NCI-H510A (cell line): Measurements from ENCODE around the gene AP5B1.

Experiments used
- DNase-seq: peaks from one replicate; lab custom pipeline; 2025; lab: John Stamatoyannopoulos, UW

AP5B1 gene

GRCh38 chr11:65798882-65799281 is 18.1 kb upstream of the AP5B1 start:
- DNase-seq, result no peak

- DNase-seq, result no peak
Measured at GRCh38 chr11:65797711-65798110, 16.9 kb upstream of the AP5B1 start.

DNA sequence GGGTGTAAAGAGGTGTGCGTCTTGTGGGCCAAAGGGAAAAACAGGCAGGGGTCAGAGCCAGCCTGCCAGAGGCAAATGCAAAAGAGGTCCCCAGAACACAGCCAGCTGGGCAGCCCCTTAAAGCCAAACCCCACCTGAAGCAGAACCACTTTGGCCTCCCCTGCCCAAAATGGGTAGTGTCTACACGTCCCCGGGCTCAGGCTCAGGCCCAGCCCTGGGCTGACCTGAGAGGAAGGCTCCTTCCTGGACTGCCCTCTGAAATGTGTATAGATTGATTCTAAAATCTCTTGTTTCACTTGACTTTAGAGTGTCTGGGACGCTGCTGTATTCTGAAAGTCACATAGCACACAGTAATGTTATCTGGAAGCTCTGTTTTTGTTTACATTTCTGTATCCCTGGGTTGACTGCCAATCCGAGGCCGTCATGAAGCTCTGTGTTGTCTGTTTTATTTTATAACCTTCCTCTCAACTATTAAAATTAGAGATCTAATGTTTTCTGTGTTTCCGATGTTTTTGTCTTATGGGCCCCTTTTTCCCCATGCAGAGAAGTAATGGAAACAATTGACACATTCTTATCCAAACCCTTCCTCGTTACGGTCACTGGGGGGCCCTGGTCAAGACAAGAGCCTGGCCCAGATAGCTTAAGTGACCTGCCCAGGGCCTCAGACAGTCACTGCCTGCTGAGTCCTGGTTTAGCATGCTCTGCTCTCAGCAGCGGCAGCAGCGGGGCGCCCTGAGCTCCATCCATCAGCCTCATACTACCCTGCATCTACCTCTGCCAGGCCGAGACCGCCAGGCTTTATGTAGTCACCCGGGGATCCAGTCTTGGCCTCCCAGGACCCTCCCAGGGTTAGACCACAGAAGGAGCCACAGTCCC is 16.2 kb upstream of the AP5B1 start:
- DNase-seq, result no peak

GRCh38 chr11:65794570-65795510 is 14.1 kb upstream of the AP5B1 start:
- no peak for DNase-seq

DNA sequence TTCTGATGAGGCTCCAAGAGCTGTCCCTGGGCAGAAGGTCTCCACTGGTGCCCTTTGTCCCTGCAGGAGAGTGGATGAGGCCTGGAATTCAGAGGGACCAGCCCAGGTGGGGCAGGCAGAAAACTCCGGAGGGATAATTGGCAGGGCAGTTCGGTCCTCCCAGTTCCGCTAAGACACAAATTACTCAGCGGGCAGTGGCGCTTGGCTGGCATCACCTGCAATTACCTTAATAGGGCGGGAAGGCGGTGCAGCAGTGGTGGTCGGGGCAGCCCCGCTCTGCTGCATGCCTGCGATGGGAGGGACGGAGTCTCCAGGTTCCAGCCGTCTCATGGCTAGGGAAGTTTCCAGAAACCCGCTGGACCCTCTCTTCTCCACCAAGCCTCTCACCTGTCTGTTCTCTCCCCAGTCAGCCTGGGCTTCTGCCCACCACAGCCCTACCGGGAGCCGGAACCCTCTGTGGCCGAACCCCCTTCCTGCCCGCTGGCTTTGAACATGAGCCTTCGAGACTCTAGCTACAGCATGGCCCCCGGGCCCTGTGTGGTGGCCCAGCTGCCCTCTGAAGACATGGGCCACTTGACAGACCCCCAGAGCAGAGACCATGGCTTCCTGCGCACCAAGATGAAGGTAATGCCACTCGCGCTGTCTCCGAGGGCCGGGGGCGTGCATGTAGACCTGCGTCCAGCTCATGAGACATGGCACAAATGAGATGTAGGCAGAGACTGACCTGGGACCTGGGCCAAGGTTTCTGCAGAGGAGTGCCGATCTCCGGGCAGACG is 13.0 kb upstream of the AP5B1 start:
- DNase-seq, result no peak

GRCh38 chr11:65793144-65793581 is 12.4 kb upstream of the AP5B1 start:
- DNase-seq, result peak; percentile 78

DNA sequence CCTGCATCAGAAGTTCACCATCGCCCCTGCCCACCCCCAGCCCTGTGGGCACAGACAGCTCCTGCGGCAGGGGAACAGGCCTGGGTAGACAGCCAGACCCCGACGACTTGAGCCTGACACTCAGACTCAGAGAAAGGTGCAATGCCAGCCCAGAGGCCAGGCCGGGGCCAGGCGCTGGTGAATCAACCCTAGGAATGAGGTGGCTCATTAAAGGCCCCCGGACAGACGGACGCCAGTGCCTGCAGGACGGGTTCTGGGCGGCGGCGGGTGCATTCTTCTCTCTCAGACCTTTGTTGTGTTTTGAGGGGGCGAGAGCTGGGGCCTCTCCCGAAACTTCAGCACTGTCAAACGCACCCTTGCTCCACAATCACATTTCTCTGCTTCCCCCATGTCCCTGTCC is 11.7 kb upstream of the AP5B1 start:
- no peak for DNase-seq

- peak; percentile 82 for DNase-seq
Measured at GRCh38 chr11:65791719-65792213, 11.0 kb upstream of the AP5B1 start.

GRCh38 chr11:65790902-65791650 is 10.3 kb upstream of the AP5B1 start:
- DNase-seq, result no peak

GRCh38 chr11:65790104-65790901 is 9.5 kb upstream of the AP5B1 start:
- no peak for DNase-seq

DNA sequence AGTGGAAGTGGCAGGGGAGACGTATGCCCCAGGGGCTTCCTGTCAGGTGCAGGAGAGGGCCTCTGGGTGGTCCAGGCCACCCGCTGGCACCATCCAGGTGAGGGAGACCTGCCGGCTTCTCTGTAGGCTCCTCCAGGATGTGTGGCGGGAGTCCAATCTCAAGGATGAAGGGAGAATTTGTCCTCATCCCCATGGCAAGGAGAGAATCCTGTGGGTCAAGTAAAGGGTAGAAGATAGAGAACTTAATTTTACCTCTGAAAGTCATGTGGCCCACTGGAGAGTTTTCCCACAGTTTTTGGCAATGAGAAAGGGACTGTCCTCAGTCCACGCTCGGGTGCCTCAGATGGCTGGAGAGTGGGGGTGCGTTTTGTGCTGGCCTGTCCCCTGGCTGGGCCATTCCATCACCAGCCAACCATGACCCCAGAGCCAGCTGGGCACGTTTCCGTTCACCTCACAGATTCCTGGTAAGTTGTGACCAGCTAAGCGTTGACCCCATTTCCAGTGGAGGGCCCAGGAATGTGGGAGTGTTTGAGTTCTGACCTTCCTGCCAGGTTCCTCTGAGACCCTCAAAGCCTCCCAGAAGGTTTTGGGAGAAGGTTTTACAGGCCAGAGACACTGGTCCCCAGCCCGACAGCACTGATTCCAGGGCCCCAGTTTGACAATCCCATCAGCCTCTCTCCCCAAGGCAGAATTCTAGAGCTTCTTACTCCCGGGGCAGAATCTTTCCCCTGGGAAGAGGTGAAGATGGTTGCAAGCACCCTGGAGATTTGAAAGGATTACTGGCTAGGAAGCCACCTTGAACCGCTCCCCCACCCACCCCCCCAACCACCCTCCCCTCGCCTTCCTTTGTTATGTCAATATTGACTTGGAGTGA is 8.7 kb upstream of the AP5B1 start:
- DNase-seq, result no peak

- no peak for DNase-seq
Measured at GRCh38 chr11:65788821-65789220, 8.0 kb upstream of the AP5B1 start.

DNA sequence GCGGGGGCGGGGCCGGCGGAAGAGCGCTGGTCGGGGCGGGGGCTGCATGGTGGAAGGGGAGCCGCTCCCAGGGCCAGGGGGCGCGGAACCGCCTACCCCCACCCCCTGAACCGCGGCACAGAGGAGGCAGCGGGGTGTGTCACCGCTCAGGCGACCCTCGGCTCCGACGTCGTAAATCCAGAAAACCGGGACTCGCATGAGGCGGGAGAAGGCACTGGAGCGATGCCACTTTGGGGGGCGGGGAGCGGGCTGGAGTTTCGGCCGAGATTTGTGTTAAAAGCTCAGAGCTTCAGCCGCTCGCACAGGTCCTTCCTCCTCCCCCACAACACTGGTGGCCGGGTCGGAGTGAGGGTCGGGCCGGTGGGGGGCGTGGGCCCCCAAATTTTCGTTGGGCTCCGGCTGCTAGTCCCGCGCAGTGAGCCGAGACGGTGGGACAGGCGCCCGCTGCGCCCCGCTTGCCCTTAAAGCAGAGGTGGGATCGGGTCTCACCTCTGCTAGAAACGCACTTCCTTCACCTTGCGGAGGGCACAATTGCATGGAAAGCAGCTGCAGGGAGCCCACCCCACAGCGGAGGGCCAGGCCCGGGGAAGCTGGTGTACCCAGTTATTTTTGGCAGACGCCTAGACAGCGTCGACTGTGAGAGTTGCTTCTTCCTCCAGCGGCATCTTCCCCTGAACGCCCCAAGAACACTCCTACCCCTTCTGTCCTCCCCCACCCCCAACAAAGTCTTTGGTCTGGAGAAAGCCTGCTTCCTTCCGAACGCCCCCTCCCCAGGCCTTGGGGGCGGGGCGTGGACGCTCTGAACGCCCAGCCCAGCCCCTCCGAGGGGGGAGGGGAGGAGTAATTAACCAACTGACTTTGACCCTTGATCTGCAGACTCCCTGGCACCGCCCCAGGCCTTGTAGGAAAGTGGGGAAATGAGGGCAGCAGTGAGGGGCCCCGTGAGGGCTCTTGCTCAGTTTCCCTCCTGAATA is 7.2 kb upstream of the AP5B1 start:
- DNase-seq, result no peak

DNA sequence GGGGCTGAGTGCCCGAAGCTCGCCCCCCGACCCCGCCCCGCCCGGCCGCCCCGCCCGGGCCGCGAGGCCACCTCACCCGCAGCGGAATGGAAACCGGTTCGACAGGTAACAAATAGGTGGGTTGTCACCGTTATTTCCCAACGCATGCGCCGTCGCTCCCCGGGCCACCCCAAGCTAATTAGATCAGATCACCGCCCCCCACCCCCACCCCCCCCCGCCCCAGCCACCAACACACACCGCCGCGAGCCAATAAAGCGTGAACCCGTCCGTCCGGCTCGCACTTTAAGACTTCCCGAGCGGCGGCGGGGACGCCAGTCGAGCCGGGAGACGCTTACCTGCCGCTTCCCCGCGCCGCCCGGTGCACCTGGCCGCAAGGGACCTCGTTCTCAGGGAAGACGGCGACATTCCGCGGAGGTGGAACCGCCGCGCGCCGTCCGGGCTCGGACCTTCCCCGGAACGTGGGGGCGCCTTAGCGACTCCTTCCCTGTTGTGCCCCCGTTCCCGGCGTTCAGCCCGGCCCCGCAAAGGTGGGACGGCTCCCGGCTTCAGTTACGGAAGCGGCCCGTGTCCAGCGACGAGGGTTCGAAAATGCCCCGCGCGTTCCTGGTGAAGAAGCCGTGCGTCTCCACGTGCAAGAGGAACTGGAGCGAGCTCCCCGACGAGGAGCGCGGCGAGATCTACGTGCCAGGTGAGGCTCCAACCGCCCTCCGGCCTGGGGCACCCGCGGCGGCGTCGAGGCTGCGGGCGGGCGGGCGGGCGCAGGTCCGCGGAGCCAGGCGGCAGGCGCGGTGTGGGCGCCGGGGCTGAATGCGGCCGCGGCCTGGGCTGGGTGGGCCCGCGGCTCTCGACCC is 6.2 kb upstream of the AP5B1 start, which contains the start of gene OVOL1:
Gene OVOL1, plus strand, starts transcription at position 278 of the 851 bp plus-strand sequence. Its CDS starts 311 bp downstream, at position 589.
- DNase-seq, result peak; percentile 84

GRCh38 chr11:65786008-65786785 is 5.4 kb upstream of the AP5B1 start:
- DNase-seq, result no peak
